ENCODE results near the gene GMDS. TPM values are rescaled to one million over a fixed set of nuclear protein-coding genes. Genes with fewer than 3 reads are reported as not detected.

The GMDS gene
- total RNA-seq, 2 donors from 2014 or later, result 19.6 to 36.3 TPM

DNA sequence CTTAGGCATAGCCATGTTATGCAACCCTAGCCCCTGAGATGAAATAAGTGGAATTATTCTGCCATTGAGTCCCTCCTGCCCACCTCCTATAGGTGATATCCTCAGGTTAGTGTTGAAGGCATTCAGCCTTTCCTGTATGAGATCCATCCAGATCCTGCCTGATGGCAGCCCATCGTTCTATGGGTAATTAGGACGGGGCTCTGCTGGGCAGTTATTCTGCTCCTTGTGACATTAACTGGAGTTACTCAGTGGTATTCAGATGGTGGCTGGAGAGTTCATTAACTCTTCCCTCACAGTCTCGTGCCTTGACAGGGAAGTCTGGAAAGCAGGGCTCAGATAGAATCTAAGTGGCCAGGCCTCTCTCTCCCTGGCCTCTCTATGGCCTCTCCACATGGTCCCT lies 9.3 kb upstream of the GMDS start:
- H3K36me3 Mint-ChIP-seq (ENCODE audit: low read depth), result peaks cover 48% of the 10 kb centered on the region
- no peak overlapping the region for H3K4me3 Mint-ChIP-seq
- no peaks in the 10 kb centered on the region for H3K27me3 Mint-ChIP-seq
- ATAC-seq (replicated peaks), result no peak
- H3K9me3 Mint-ChIP-seq, result no peaks in the 10 kb centered on the region
- no peak overlapping the region for H3K27ac Mint-ChIP-seq
- no peaks in the 10 kb centered on the region for H3K4me1 Mint-ChIP-seq

GRCh38 chr6:2249126-2249525 lies 3.7 kb upstream of the GMDS start:
- Mint-ChIP-seq H3K27ac (peak overlapping the region; percentile 49), H3K27me3 (no peaks in the 10 kb centered on the region), H3K4me1 (peaks cover 19% of the 10 kb centered on the region), H3K9me3 (no peaks in the 10 kb centered on the region), H3K4me3 (no peak overlapping the region), H3K36me3 (ENCODE audit: low read depth) (peaks cover 37% of the 10 kb centered on the region)
- no peak for ATAC-seq (replicated peaks)

DNA sequence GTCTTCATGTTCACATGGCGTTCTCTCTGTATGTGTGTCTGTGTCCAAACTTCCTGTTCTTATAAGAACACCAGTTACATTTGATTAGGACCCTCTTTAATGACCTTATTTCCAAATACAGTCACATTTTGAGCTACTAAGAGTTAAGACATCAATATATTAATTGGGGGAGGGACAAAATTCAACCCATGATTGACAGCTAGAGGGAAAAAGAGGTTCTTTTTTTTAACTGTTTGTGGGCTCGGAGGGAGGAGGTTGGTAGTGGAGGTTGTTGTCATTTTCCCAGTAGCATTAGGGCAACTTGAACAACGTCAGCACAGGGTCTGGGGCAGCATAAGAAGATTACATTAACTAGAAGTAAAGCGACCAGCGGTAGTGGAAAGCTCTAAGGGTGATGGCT lies 2.3 kb upstream of the GMDS start:
- no peak for ATAC-seq (replicated peaks)
- peaks cover 27% of the 10 kb centered on the region for H3K4me1 Mint-ChIP-seq
- peak overlapping the region; percentile 91 for H3K4me3 Mint-ChIP-seq
- H3K9me3 Mint-ChIP-seq, result no peaks in the 10 kb centered on the region
- no peaks in the 10 kb centered on the region for H3K27me3 Mint-ChIP-seq
- H3K36me3 Mint-ChIP-seq (ENCODE audit: low read depth), result peaks cover 24% of the 10 kb centered on the region
- peak overlapping the region; percentile 4 for H3K27ac Mint-ChIP-seq

DNA sequence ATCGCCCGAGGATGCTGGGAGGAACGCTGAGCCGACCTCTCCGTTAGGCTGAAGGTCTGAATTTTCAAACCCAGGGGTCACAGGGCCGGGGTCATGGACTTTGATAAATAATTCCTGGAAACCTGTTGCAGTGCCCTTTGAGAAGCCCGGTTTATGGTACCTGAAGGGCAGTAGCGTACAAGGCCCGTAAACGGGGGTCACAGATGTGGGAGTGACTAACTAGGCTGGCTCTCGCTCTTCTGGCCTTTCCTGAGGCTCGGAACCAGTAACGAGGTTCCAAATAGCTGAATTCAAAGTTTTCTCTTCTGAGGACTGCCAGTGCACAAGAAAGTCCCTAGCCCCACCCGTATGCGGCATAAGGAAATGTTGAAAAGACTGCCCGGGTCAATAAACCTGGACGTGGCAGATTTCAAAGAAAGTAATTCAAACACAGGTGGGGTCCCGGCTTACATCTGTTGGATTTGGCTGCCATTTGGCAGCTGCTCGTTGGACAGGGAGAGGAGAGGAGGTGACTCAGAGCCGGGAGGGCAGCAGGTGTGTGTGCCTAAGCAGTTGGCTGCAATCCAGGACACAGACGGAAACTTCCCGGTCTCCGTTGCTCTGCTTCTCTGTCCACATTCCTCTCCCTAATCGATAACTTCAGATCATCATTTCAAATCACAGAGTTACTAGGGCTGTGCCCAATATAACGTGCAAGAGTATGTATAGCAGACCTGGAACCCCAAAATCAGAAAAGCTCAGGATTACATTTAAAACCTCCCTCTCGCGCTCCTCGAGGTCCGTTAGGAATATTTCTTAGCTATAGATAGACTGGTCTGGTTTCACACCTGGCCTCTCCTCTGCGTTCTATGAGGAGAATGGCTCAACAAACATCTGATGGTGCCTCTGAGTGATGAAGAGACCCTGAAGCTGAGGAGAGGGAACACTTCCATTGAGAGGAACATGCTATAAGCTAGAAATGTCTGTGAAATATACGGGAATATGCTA lies 765 bp upstream of the GMDS start:
- Mint-ChIP-seq H3K36me3 (ENCODE audit: low read depth) (peaks cover 13% of the 10 kb centered on the region), H3K27ac (peak overlapping the region; percentile 93)
- ATAC-seq (replicated peaks), result peak; percentile 30

GRCh38 chr6:2244261-2245102 lies 923 bp downstream of the GMDS start:
- H3K27ac Mint-ChIP-seq, result peak overlapping the region; percentile 67
- no peak for ATAC-seq (replicated peaks)
- no peaks in the 10 kb centered on the region for H3K9me3 Mint-ChIP-seq
- peaks cover 34% of the 10 kb centered on the region for H3K4me1 Mint-ChIP-seq
- peak overlapping the region; percentile 91 for H3K4me3 Mint-ChIP-seq
- H3K27me3 Mint-ChIP-seq, result no peaks in the 10 kb centered on the region
- peaks cover 7% of the 10 kb centered on the region for H3K36me3 Mint-ChIP-seq (ENCODE audit: low read depth)

More for the DNA sequence above, 765 bp upstream of the GMDS start:
- no peaks in the 10 kb centered on the region for H3K9me3 Mint-ChIP-seq
- peaks cover 34% of the 10 kb centered on the region for H3K4me1 Mint-ChIP-seq
- H3K4me3 Mint-ChIP-seq, result peak overlapping the region; percentile 91
- H3K27me3 Mint-ChIP-seq, result no peaks in the 10 kb centered on the region

GRCh38 chr6:2242311-2242710 lies 3.1 kb downstream of the GMDS start:
- ATAC-seq (replicated peaks), result no peak
- H3K36me3 Mint-ChIP-seq (ENCODE audit: low read depth), result no peaks in the 10 kb centered on the region
- H3K4me1 Mint-ChIP-seq, result peaks cover 29% of the 10 kb centered on the region
- H3K9me3 Mint-ChIP-seq, result no peaks in the 10 kb centered on the region
- H3K4me3 Mint-ChIP-seq, result peak overlapping the region; percentile 37
- H3K27ac Mint-ChIP-seq, result peak overlapping the region; percentile 47
- H3K27me3 Mint-ChIP-seq, result no peaks in the 10 kb centered on the region

GRCh38 chr6:2240961-2241360 lies 4.4 kb downstream of the GMDS start:
- Mint-ChIP-seq H3K27me3 (no peaks in the 10 kb centered on the region), H3K4me1 (peaks cover 26% of the 10 kb centered on the region), H3K9me3 (no peaks in the 10 kb centered on the region), H3K36me3 (ENCODE audit: low read depth) (no peaks in the 10 kb centered on the region), H3K4me3 (no peak overlapping the region), H3K27ac (no peak overlapping the region)
- no peak for ATAC-seq (replicated peaks)

- peaks cover 12% of the 10 kb centered on the region for H3K4me1 Mint-ChIP-seq
These were observed 8.4 kb downstream of the GMDS start for GRCh38 chr6:2237001-2237400.

DNA sequence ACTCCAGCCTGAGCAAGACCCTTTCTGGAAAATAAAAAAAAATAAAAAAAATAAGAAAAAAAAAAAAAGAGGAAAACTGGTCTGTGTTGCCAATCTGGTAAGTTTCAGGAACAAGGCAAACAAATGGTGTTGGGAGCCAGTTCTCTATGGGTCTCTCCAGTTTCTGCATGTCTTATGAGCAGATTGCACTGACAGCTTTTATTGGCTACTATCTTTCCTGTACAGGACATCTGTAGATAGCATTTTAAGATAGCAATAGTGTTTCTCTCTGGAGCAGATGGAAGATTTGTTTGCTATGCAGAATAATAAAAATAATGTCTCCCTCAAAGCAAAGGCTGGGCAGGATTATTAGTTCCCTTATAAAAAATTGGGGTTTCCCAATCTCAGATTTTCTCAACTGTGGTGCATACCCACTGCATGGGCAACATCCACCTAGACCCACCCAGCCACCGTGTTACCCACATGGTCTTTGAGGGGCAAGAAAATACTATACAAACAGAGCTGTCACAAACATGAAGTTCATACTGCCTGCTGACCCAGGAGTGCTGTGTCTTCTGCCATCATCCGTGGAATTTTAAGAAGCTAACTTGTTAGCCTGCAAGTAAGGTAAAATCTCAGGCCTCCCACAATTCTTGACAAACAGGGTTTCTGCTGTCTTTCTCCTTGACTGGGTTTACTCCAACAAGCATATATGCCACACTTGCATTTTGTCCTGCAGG lies 9.5 kb downstream of the GMDS start:
- Mint-ChIP-seq H3K36me3 (ENCODE audit: low read depth) (no peaks in the 10 kb centered on the region), H3K4me3 (no peak overlapping the region), H3K9me3 (no peaks in the 10 kb centered on the region), H3K27ac (no peak overlapping the region), H3K4me1 (peaks cover 11% of the 10 kb centered on the region), H3K27me3 (no peaks in the 10 kb centered on the region)
- no peak for ATAC-seq (replicated peaks)

More at GRCh38 chr6:2237001-2237400, 8.4 kb downstream of the GMDS start:
- Mint-ChIP-seq H3K36me3 (ENCODE audit: low read depth) (no peaks in the 10 kb centered on the region), H3K4me3 (no peak overlapping the region), H3K9me3 (no peaks in the 10 kb centered on the region), H3K27ac (no peak overlapping the region), H3K27me3 (no peaks in the 10 kb centered on the region)
- ATAC-seq (replicated peaks), result peak; percentile 44

DNA sequence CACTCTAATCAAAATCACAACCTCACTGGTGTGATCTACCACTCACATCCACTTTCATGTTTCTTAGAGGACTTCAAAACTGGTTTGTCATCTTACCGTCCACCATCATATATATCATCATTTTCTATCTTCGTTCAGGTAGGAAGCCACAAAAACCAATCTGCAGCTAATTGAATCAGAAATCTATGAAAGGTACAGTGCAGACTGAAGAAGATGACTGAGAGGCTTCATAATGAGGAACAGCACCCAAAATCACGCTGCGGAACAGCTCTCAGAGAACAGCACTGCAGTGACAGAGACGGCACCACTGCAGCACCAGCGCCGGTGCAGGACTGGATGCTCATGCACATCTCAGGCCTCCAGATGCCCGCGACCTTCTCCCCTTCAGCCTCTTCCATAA lies 13.0 kb downstream of the GMDS start:
- ATAC-seq (replicated peaks), result peak; percentile 32
- no peak overlapping the region for H3K27ac Mint-ChIP-seq
- H3K27me3 Mint-ChIP-seq, result no peaks in the 10 kb centered on the region
- no peaks in the 10 kb centered on the region for H3K36me3 Mint-ChIP-seq (ENCODE audit: low read depth)
- no peak overlapping the region for H3K4me3 Mint-ChIP-seq
- peaks cover 11% of the 10 kb centered on the region for H3K4me1 Mint-ChIP-seq
- H3K9me3 Mint-ChIP-seq, result no peaks in the 10 kb centered on the region

DNA sequence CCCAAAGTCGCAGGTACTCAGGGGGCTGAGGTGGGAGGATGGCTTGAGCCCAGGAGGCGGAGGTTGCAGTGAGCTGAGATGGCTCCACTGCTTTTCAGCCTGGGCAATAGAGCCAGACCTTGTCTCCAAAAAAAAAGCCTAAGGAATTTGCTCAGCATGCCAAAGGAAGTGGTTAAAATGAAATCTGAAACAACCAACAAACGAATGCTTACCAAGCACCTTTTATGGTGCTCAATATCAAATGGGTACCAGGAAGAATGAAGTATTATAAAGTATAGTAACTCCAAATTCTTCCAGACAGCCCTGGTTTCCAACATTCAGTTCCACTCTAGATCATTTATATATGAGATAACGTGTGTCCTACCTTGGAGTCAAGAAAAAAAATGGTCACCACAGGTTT lies 14.0 kb downstream of the GMDS start:
- H3K36me3 Mint-ChIP-seq (ENCODE audit: low read depth), result no peaks in the 10 kb centered on the region
- no peak for ATAC-seq (replicated peaks)
- H3K9me3 Mint-ChIP-seq, result no peaks in the 10 kb centered on the region
- no peak overlapping the region for H3K4me3 Mint-ChIP-seq
- H3K27ac Mint-ChIP-seq, result no peak overlapping the region
- H3K4me1 Mint-ChIP-seq, result peaks cover 6% of the 10 kb centered on the region
- no peaks in the 10 kb centered on the region for H3K27me3 Mint-ChIP-seq

DNA sequence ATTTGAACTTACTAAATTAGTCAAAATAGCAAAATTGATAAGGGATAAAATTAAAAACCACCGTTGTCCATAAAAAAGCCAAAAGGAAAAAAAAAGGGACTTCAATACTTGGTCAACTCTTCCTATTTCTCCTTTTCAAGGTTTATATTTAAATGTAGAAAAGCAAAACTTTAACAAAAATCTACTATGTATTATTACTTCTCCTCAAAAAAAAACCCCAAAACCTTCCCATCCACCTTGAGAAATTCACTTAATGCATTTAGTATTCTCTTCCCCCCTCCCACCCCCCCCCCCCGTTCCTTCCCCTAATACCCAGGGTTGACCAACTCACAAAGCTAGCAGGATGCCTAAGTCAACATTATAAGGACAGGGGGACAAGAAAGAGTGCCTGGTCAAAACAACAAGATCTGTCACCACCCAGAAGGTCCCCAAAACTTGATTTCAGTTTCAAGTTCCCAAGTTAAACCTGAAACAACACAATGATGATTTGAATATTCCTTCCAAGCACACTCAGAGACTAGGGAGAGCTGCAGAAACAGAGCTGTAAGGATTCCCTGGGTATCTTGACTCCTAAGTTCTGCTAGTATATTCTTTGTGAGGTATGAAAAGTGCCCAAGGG lies 14.6 kb downstream of the GMDS start:
- Mint-ChIP-seq H3K4me3 (no peak overlapping the region), H3K9me3 (no peaks in the 10 kb centered on the region), H3K36me3 (ENCODE audit: low read depth) (no peaks in the 10 kb centered on the region), H3K27ac (no peak overlapping the region), H3K4me1 (peaks cover 6% of the 10 kb centered on the region), H3K27me3 (no peaks in the 10 kb centered on the region)
- ATAC-seq (replicated peaks), result peak; percentile 44

GRCh38 chr6:2229742-2230141 lies 15.7 kb downstream of the GMDS start:
- Mint-ChIP-seq H3K4me1 (peaks cover 6% of the 10 kb centered on the region), H3K4me3 (no peak overlapping the region), H3K36me3 (ENCODE audit: low read depth) (no peaks in the 10 kb centered on the region), H3K27me3 (no peaks in the 10 kb centered on the region), H3K9me3 (no peaks in the 10 kb centered on the region), H3K27ac (no peak overlapping the region)
- ATAC-seq (replicated peaks), result no peak

DNA sequence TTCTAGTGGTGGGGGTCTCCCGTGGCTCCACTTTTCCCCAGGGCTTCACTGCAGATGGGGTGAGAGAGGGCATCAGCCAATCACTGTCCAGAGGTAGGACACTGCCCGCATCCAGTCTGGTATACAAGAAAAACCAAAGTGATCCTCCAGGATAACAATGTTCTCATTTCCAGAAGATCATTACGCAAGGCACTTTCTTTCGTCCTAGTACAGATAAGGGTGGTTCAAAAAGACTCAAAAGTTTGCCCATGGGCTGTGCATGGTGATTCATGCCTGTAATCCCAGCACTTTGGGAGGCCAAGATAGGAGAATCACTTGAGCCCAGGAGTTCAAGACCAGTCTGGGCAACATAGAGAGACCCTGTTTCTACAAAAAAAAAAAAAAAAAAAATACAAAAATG lies 16.4 kb downstream of the GMDS start:
- no peaks in the 10 kb centered on the region for H3K9me3 Mint-ChIP-seq
- H3K27me3 Mint-ChIP-seq, result no peaks in the 10 kb centered on the region
- no peaks in the 10 kb centered on the region for H3K36me3 Mint-ChIP-seq (ENCODE audit: low read depth)
- no peak overlapping the region for H3K27ac Mint-ChIP-seq
- no peak overlapping the region for H3K4me3 Mint-ChIP-seq
- H3K4me1 Mint-ChIP-seq, result peaks cover 6% of the 10 kb centered on the region
- ATAC-seq (replicated peaks), result no peak
